Activated CD8-positive, alpha-beta T cell treated with anti-CD3 and anti-CD28 coated beads, Interleukin-2, amount 10 ng/mL, durations not matched to agents 7 days and 5 days (primary cell): Measurements from ENCODE around the gene IL1RL2. TPM values are rescaled to one million over a fixed set of nuclear protein-coding genes. Genes with fewer than 3 reads are reported as not detected.

Experiments
- ATAC-seq: fragments of 150-1000 bp; cut with Tn5 transposase; one replicate; pipeline ENCODE4 v1.10.0; 2021; ENCODE audit warnings: moderate library complexity
- CTCF ChIA-PET: fragments of 350-600 bp; sonication (Branson Sonifier 250); formaldehyde crosslinking; loops from one replicate; lab custom pipeline; 2021; ENCODE audit warnings: antibody characterized with exemption; lab: Charles Lee
- POLR2A ChIA-PET: fragments of 350-600 bp; sonication (Branson Sonifier 250); formaldehyde crosslinking; loops from one replicate; lab custom pipeline; 2021; ENCODE audit warnings: antibody characterized with exemption; lab: Charles Lee
- DNase-seq: peaks from one replicate; pipeline ENCODE4 v3.0.0-alpha.2; 2020
- H3K27ac Mint-ChIP-seq: one replicate; pipeline ENCODE4 v1.8.0; 2021; ENCODE audit warnings: mild to moderate bottlenecking, mixed read lengths
- H3K27me3 Mint-ChIP-seq: one replicate; pipeline ENCODE4 v1.8.0; 2021; ENCODE audit warnings: low read depth, mixed read lengths
- H3K36me3 Mint-ChIP-seq: one replicate; pipeline ENCODE4 v1.8.0; 2021; ENCODE audit warnings: low read depth, mixed read lengths
- H3K4me1 Mint-ChIP-seq: one replicate; pipeline ENCODE4 v1.8.0; 2021; ENCODE audit warnings: low read depth, mixed read lengths
- H3K4me3 Mint-ChIP-seq: one replicate; pipeline ENCODE4 v1.8.0; 2021; ENCODE audit warnings: mild to moderate bottlenecking, mixed read lengths
- H3K9me3 Mint-ChIP-seq: one replicate; pipeline ENCODE4 v1.8.0; 2022; ENCODE audit warnings: mixed read lengths; ENCODE audit not compliant: insufficient read depth
- total RNA-seq, 2 experiments: library from RNA; stranded (reverse); gene quantifications; one replicate each; pipeline ENCODE4 v1.2.3, GENCODE V29; 2021

IL1RL2 gene
- total RNA-seq, 2 experiments from 2014 or later = not detected

DNA sequence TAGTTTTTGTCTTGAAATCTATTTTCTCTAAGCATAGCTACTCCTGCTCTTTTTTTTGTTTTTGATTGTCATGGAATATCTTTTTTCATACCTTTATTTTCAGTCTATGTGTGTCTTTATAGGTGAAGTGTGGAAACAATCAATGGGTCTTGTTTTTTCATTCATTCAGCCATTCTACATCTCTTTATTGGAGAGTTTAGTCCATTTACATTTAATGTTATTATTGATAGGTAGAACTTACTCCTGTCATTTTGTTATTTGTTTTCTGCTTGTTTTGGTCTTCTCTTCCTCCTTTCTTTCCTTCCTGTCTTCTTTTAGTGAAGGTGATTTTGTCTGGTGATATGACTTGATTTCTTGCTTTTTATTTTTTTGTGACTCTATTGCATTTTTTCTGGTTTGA, 17.8 kb downstream of the IL1RL2 start:
- H3K27me3 Mint-ChIP-seq = peaks cover 6% of the 10 kb centered on the region
- DNase-seq = no peak
- ChIA-PET POLR2A (no interaction called here), CTCF (interaction anchor here (1.7 kb wide), 1 partner anchor 36 kb away, joined by 4 read pairs; no protein-coding TSS in a partner anchor)
- no peaks in the 10 kb centered on the region for H3K36me3 Mint-ChIP-seq
- no peak for ATAC-seq
- H3K27ac Mint-ChIP-seq = no peak overlapping the region
- no peak overlapping the region for H3K4me3 Mint-ChIP-seq
- H3K4me1 Mint-ChIP-seq = no peaks in the 10 kb centered on the region
- H3K9me3 Mint-ChIP-seq = peaks cover 13% of the 10 kb centered on the region

DNA sequence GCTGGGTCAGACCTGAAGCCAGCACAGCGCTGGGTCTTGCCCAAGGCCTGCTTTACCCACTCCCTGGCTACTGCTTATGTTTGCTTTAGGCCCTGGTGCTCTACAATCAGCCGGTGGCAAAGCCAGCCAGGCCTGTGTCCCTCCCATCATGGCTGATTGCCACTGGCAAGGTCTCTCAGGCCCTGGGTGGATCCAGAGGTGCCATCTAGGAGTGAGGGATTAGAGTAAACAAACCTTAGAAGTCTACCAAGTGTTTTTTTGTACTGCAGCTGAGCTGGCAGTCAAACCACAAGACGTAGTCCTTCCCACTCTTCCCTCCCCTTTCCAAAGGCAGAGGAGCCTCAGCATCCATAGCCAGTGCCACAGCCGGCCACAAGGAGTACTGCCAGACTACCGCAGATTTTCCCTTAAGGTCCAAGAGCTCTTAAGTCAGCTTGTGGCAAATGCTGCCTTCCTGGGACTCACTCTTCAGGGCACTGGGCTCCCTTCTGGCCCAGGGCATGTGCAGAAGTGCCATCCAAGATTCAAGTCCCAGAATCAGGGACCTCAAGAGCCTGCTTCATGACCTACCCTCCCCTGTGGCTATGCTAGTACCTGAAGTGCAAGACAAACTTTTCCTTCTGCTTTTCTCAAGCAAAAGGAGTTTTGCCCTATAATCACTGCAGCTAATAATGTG, 20.0 kb downstream of the IL1RL2 start:
- Mint-ChIP-seq H3K4me1 (no peaks in the 10 kb centered on the region), H3K27me3 (peaks cover 6% of the 10 kb centered on the region), H3K4me3 (no peak overlapping the region), H3K36me3 (no peaks in the 10 kb centered on the region), H3K27ac (no peak overlapping the region), H3K9me3 (peaks cover 13% of the 10 kb centered on the region)
- ChIA-PET POLR2A (no interaction called here), CTCF (interaction anchor here (1.3 kb wide), 1 partner anchor 34 kb away, joined by 3 read pairs; no protein-coding TSS in a partner anchor)
- DNase-seq (no peak), ATAC-seq (no peak)

DNA sequence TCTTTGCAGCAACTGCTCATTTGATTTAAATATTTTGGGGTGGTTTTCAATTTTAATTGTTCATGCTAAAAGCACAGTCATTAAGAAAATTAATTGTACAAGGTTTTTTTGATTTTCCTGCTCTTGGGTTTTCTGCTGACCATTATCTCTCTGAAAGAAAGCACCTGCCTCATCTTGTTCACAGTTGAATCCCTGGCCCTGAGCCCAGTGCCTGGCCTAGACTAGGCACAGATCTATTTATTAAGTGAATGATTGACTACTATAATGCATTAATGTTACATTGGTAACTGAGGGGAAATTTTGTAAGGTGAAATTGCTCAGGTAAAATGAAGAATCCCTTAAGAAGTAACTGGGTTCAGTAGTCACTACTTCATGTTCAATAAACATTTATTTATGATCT, 22.0 kb downstream of the IL1RL2 start:
- peaks cover 6% of the 10 kb centered on the region for H3K27me3 Mint-ChIP-seq
- DNase-seq (no peak), ATAC-seq (no peak)
- no peaks in the 10 kb centered on the region for H3K4me1 Mint-ChIP-seq
- POLR2A ChIA-PET = no interaction called here
- H3K36me3 Mint-ChIP-seq = no peaks in the 10 kb centered on the region
- CTCF ChIA-PET = no interaction called here
- H3K9me3 Mint-ChIP-seq = peaks cover 13% of the 10 kb centered on the region
- no peak overlapping the region for H3K27ac Mint-ChIP-seq
- no peak overlapping the region for H3K4me3 Mint-ChIP-seq

DNA sequence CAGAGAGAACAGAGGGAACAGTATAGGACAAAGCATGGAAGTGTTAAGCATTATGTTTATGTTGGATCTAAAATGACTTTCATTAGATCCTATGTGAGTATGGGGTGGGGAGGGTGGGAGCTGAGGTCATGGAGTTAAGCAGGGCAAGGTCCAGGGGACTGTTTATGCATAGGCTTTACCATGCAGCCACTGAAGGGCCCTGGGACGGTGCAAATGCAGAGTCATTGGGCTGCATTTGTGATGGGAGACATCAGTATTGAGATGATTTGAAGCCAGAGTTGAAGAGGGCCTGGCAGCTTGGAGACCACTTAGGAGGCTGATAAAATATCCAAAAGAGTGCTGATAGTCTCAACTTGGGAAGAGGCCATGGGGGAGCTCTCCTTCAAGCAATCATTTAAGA, 22.7 kb downstream of the IL1RL2 start:
- no peak for ATAC-seq
- Mint-ChIP-seq H3K27ac (no peak overlapping the region), H3K4me3 (no peak overlapping the region), H3K36me3 (no peaks in the 10 kb centered on the region), H3K4me1 (no peaks in the 10 kb centered on the region), H3K27me3 (peaks cover 6% of the 10 kb centered on the region), H3K9me3 (peaks cover 13% of the 10 kb centered on the region)
- CTCF ChIA-PET = no interaction called here
- no peak for DNase-seq
- POLR2A ChIA-PET = no interaction called here

DNA sequence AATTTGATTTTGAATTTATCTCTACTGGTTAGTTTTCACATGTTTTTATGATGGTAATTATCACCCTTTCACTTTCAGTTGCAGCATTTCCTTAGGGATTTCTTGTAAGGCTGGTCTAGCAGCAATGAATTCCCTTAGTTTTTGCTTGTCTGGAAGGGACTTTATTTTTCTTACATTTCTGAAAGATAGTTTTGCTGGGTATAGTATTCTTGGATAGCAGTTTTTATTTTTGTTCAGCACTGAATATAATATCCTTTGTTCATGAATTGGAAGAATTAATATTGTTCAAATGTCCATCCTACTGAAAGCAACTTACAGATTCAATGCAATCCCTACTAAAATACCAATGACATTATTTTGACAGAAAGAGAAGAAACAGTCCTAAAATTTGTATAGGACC, 30.2 kb downstream of the IL1RL2 start:
- Mint-ChIP-seq H3K27ac (no peak overlapping the region), H3K36me3 (peaks cover 22% of the 10 kb centered on the region), H3K4me1 (peaks cover 17% of the 10 kb centered on the region), H3K9me3 (peaks cover 25% of the 10 kb centered on the region), H3K4me3 (no peak overlapping the region), H3K27me3 (peaks cover 3% of the 10 kb centered on the region)
- ChIA-PET CTCF (interaction anchor here (1.5 to 4.8 kb wide), 2 partner anchors 23 kb away, joined by 6 to 30 read pairs; no protein-coding TSS in a partner anchor), POLR2A (no interaction called here)
- no peak for DNase-seq
- ATAC-seq = no peak

DNA sequence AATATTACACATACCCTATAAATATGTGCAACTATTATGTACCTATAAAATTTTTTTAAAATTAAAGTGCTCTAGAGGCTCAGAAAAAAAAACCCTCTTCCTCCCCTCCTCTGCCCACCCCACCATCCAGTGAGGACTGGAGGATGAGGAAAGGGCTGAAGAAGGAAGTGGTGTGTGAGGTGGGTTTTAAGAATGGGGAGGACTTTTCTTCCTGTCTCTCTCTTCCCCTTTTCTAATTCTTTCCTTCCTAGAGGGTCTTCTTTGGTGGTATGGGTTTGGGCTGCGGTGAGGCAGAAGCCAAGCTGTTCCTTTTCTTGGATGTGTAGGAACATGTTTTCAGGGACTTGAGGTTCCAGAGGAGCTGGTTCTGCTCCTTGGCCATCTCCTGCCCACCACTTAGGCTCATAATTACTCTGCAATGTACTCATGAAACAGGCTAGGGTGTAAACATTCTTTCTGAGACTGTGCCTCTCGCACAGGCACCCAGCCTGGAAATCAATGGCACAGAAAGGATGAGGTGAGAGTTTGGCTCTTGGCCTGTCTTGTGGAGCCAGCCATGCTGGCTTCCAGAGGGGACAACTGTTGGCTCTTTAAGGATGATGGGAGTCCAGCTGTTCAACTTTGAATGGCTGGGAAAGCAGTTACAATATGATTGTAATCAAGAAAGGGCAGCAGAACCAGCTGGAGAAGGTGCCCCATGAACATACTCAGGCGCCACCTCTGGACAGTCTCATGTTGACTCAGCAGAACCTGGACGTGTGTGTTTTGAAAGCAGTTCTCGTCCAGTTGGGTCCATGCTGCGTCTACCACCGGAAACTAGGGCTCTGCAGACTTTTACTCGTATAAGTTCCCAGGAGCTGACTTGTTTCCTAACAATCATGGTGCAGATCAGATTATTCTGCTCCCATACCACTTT, 38.3 kb downstream of the IL1RL2 start:
- ChIA-PET CTCF (interaction anchor here (2.1 kb wide), 1 partner anchor 16 kb away, joined by 21 read pairs; no protein-coding TSS in a partner anchor), POLR2A (no interaction called here)
- Mint-ChIP-seq H3K27ac (peak overlapping the region; percentile 60), H3K36me3 (peaks cover 3% of the 10 kb centered on the region), H3K4me3 (no peak overlapping the region), H3K9me3 (peaks cover 5% of the 10 kb centered on the region), H3K4me1 (peaks cover 61% of the 10 kb centered on the region), H3K27me3 (peaks cover 3% of the 10 kb centered on the region)
- ATAC-seq = no peak
- DNase-seq = no peak

DNA sequence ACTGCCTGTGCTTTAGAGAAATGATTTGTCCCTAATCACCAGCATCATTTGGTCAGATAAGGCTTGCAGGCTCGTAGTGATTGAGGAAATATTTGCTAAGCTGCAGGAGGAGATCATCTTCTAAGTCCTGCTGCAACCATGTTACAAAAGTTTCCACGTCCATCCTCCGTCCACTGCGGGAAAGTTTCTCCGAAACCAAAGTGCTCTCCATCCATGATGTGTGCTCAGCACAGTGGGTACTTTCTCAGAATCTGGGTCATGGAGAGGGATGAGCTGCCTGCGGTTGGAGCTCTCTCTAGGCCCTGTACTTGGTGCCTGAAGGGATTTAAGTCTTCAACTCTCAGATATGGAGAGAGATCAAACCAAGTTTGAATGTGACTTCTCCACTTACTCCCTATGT, 39.3 kb downstream of the IL1RL2 start:
- Mint-ChIP-seq H3K27ac (peak overlapping the region; percentile 84), H3K27me3 (peaks cover under 1% of the 10 kb centered on the region), H3K9me3 (peaks cover 5% of the 10 kb centered on the region), H3K4me1 (peaks cover 66% of the 10 kb centered on the region), H3K36me3 (peaks cover 3% of the 10 kb centered on the region), H3K4me3 (no peak overlapping the region)
- ChIA-PET POLR2A (no interaction called here), CTCF (interaction anchor here (0.7 to 2.1 kb wide), 2 partner anchors 15 to 217 kb away, joined by 3 to 21 read pairs; no protein-coding TSS in a partner anchor)
- ATAC-seq = no peak
- DNase-seq = no peak

DNA sequence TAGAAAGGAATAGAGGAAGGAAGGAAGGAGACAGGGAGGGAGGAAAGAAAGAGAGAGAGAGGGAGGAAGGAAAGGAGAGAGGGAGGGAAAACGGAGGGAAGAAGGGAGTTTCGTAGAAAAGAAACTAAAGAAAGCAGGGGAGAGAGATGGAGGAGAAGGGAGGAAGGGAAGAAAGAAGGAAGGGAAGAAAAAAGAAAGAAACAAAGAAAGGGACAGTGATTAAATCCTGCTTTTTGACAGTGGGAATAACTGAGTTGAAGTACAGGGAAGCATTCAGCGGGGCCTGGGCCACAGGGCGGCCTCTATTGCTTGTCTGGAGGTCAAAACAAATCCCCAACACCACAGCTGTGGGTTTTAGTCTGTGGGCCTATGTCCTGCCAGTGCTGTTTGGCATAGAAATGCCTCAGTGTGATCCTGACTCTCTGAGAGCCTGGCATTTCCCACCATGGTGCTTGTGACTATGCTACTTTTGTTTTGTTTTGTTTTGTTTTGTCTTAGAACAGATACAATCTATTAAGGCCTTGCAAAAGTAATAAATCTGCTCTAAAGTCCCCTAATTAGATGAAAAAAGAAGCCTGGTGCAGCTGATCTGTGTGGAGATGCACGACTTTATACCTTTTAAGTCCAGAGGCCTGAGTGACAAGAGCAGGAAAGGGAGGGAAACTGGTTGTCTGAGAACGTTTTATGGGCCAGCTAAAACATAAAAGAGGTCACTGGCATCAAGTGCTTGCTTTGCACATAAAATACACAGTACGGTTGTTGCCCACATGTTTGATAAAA, 40.0 kb downstream of the IL1RL2 start:
- no peaks in the 10 kb centered on the region for H3K27me3 Mint-ChIP-seq
- ATAC-seq (no peak), DNase-seq (no peak)
- no peak overlapping the region for H3K4me3 Mint-ChIP-seq
- H3K9me3 Mint-ChIP-seq = peaks cover 5% of the 10 kb centered on the region
- peaks cover 3% of the 10 kb centered on the region for H3K36me3 Mint-ChIP-seq
- H3K27ac Mint-ChIP-seq = peak overlapping the region; percentile 84
- peaks cover 68% of the 10 kb centered on the region for H3K4me1 Mint-ChIP-seq
- ChIA-PET CTCF (interaction anchor here (0.7 to 2.1 kb wide), 2 partner anchors 14 to 216 kb away, joined by 3 to 21 read pairs; no protein-coding TSS in a partner anchor), POLR2A (interaction anchor here (0.6 kb wide), 1 partner anchor 50 kb away, joined by 4 read pairs; no protein-coding TSS in a partner anchor)

DNA sequence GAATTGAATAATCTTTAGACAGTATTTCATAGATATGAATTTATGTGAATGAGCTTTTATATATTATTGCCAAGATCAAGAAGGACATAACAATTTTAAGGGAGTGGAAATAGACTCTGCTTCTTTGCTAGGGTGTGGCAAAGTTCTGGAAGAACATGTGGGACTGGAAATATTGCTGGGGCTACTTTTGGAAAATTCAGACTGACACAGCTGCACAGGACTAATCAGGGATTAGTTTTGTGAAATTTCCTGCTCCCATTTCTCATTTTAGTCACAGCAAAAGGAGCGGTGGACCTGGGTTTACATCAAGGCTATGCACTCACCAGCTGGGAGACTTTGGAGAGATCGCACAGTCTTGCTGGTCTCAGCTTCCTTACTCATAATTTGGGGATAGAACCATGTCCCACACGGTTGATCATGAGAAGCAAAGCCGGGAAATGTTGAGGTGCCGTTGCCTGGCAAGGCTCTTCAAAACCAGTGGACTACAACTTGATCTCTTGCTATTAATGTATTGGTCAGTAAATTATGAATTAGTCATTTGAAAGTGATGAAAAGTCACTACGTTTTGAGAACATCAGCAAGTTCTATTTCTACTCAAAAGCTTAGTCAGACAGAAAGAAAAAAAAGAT, 42.4 kb downstream of the IL1RL2 start:
- H3K4me3 Mint-ChIP-seq = no peak overlapping the region
- H3K36me3 Mint-ChIP-seq = peaks cover 3% of the 10 kb centered on the region
- H3K27me3 Mint-ChIP-seq = no peaks in the 10 kb centered on the region
- peaks cover 66% of the 10 kb centered on the region for H3K4me1 Mint-ChIP-seq
- CTCF ChIA-PET = interaction anchor here (0.7 to 1.2 kb wide), 3 partner anchors 23 to 1603 kb away, joined by 3 read pairs; no protein-coding TSS in a partner anchor
- H3K27ac Mint-ChIP-seq = no peak overlapping the region
- POLR2A ChIA-PET = no interaction called here
- ATAC-seq (no peak), DNase-seq (no peak)
- H3K9me3 Mint-ChIP-seq = no peaks in the 10 kb centered on the region

DNA sequence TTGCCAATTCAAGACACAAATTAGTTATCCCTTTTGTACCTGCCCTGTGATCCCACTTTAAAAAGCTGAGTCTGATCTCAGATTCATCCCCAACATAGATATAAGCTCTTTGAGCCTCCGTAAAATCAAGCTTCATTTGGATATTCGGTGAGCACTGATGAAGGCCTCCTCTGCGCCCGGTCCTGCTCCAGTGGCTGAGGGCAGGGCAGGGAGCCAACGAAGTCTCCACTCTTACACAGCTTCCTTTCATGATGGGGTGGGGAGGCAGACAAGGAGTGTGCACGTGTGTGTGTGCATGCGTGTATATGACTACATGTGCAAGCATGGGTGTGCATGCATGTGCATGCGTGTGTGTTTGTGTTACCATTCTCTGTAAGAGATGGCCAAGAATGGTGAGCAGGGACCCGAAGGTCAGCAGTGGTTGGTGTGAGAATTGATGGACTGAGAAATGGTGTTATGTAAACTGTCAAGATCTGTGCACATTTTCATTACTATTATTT, 43.6 kb downstream of the IL1RL2 start:
- H3K4me3 Mint-ChIP-seq = no peak overlapping the region
- no peak for DNase-seq
- ChIA-PET CTCF (interaction anchor here (1.3 kb wide), 1 partner anchor 219 kb away, joined by 3 read pairs; no protein-coding TSS in a partner anchor), POLR2A (no interaction called here)
- ATAC-seq = no peak
- H3K9me3 Mint-ChIP-seq = no peaks in the 10 kb centered on the region
- peaks cover 1% of the 10 kb centered on the region for H3K36me3 Mint-ChIP-seq
- H3K27me3 Mint-ChIP-seq = no peaks in the 10 kb centered on the region
- no peak overlapping the region for H3K27ac Mint-ChIP-seq
- H3K4me1 Mint-ChIP-seq = peaks cover 66% of the 10 kb centered on the region
